Sigmoid colon (tissue), 7 donors: ENCODE data around the gene ASTL. TPM values are rescaled to one million over a fixed set of nuclear protein-coding genes. Genes with fewer than 3 reads are reported as not detected.

Experiments
- DNase-seq: peaks from one replicate; pipeline ENCODE4 v3.0.0-alpha.2; 2019
- H3K27ac ChIP-seq, 4 donors: fragments of 200-600 bp; sonication (generic); one replicate each; pipeline ENCODE4 v1.5.1; 2016 to 2019; ENCODE audit warnings: mild to moderate bottlenecking in 1 of 4
- H3K27me3 ChIP-seq, 3 donors: fragments of 200-600 bp; sonication (generic); one replicate each; pipeline ENCODE4 v1.5.1; 2019; ENCODE audit warnings: mild to moderate bottlenecking in 1 of 3
- H3K36me3 ChIP-seq, 4 donors: fragments of 200-600 bp; sonication (generic); one replicate each; pipeline ENCODE4 v1.5.1; 2016 to 2019
- H3K4me1 ChIP-seq, 4 donors: fragments of 200-600 bp; sonication (generic); one replicate each; pipeline ENCODE4 v1.5.1; 2017 to 2019
- H3K4me3 ChIP-seq, 4 donors: fragments of 200-600 bp; sonication (generic); one replicate each; pipeline ENCODE4 v1.5.1; 2017 to 2019; ENCODE audit warnings: mild to moderate bottlenecking in 2 of 4, moderate library complexity in 1 of 4
- H3K9me3 ChIP-seq, 4 donors: fragments of 200-600 bp in 3 of 4; sonication (generic) in 3 of 4; one replicate each; pipeline versions ENCODE4 v1.5.1 to v1.6.1; 2013 to 2019
- EP300 ChIP-seq, 4 donors: sonication (generic); formaldehyde crosslinking; IDR thresholded peaks; one replicate each; pipeline ENCODE4 v1.6.1; 2017; ENCODE audit warnings: antibody characterized with exemption in 4 of 4
- POLR2A ChIP-seq, 2 donors: fragments of 450-650 bp; IDR thresholded peaks; one replicate each; pipeline ENCODE4 v1.6.1; 2016; ENCODE audit warnings: antibody characterized with exemption in 2 of 2, mild to moderate bottlenecking in 2 of 2, moderate library complexity in 2 of 2
- POLR2AphosphoS5 ChIP-seq, 4 donors: sonication (generic); formaldehyde crosslinking; IDR thresholded peaks; one replicate each; pipeline ENCODE4 v1.6.1; 2017; ENCODE audit warnings: antibody characterized with exemption in 4 of 4
- WGBS, 2 donors: extraction: QIAGEN DNeasy Blood & Tissue Kit; methylation state at CpG; one replicate each; pipeline ENCODE4 v1.1.7; 2013; 5-methylcytosine and 5-hydroxymethylcytosine counted together
- intact Hi-C: fragments of 100-400 bp; cut with DNase I; formaldehyde crosslinking; loops from one replicate; pipeline ENCODE4 v1.15.1; 2023
- polyA plus RNA-seq, 3 donors: library from polyadenylated mRNA; stranded (reverse); fragments of 200-250 nt; gene quantifications; one replicate each; pipeline ENCODE4 v1.2.3, GENCODE V29; 2013
- total RNA-seq, 4 donors: library from RNA; depleted of rRNA; stranded (reverse); fragments of >200 nt; gene quantifications; one replicate each; pipeline ENCODE4 v1.1.0, GENCODE V29; 2016
- TF ChIP-seq, protein P1 (sequence below), 4 experiments: fragments of 450-650 bp in 3 of 4; fragments of 200-600 bp in 1 of 4; IDR thresholded peaks; one replicate each; pipeline ENCODE4 v1.5.1; 2016 to 2019; ENCODE audit warnings: antibody characterized with exemption in 4 of 4, mild to moderate bottlenecking in 3 of 4, moderate library complexity in 2 of 4
- donor health status: healthy with polysubstance abuse.
- donor health status: Bipolar disorder and iron deficiency.
- donor health status: healthy.

The ASTL gene
- total and polyA plus RNA-seq, 7 donors: 0.36 TPM; not detected in 6

DNA sequence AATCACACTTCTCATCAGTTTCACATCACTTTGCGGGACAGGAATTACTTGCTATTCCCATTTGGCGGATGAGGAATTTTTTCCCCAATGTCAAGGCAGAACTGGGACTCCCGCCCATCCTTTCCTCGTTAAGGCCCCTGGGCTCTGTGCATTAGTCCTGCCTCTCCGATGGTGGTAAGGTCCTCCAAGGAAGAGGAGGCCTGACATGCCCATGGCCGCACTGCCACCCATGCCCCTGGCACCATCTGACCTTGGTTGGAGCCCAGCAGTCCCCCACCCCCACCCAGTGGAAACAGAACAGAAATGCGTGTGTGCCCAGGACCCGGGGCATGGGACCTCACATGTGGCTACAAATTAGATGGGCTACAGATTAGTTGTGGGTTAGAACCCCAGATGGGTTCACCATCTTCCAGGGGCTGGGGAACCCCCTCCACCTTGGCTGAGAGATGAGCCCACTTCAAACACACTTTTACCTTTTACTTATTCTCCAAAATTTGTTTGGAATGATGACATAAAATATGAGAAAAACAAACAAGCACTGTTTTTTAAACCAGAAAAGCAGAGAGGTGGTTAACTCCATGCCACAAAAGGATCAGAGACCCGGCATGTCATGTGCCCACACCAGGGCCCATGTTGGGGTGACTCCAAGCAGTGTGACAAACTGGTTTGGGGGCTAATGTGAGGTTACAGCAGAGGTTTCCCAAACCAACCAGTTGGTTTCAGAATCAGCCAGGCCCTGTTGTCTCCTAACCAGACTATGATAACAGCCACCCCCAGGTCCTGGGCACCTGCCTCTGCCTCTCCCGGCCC lies 17.9 kb upstream of the ASTL start:
- Histone ChIP-seq H3K27me3 (peaks cover 0 to 7% (median 0%) of the 10 kb centered on the region in 3 donors), H3K4me1 (no peaks in the 10 kb centered on the region), H3K27ac (no peak overlapping the region), H3K9me3 (no peaks in the 10 kb centered on the region), H3K36me3 (no peaks in the 10 kb centered on the region), H3K4me3 (no peak overlapping the region)
- peak; percentile 30 for DNase-seq
- TF ChIP-seq POLR2A (IDR thresholded peaks at IDR 0.05): no peak
- no peak for TF ChIP-seq POLR2AphosphoS5 (IDR thresholded peaks at IDR 0.05)
- TF ChIP-seq, protein P1, sequence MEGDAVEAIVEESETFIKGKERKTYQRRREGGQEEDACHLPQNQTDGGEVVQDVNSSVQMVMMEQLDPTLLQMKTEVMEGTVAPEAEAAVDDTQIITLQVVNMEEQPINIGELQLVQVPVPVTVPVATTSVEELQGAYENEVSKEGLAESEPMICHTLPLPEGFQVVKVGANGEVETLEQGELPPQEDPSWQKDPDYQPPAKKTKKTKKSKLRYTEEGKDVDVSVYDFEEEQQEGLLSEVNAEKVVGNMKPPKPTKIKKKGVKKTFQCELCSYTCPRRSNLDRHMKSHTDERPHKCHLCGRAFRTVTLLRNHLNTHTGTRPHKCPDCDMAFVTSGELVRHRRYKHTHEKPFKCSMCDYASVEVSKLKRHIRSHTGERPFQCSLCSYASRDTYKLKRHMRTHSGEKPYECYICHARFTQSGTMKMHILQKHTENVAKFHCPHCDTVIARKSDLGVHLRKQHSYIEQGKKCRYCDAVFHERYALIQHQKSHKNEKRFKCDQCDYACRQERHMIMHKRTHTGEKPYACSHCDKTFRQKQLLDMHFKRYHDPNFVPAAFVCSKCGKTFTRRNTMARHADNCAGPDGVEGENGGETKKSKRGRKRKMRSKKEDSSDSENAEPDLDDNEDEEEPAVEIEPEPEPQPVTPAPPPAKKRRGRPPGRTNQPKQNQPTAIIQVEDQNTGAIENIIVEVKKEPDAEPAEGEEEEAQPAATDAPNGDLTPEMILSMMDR (IDR thresholded peaks at IDR 0.05): no peak
- TF ChIP-seq EP300 (IDR thresholded peaks at IDR 0.05): no peak
- intact Hi-C loops: no loop called here
- WGBS, 2 donors: 82 to 87% methylated on average over 10 of the region's 10 CpGs

DNA sequence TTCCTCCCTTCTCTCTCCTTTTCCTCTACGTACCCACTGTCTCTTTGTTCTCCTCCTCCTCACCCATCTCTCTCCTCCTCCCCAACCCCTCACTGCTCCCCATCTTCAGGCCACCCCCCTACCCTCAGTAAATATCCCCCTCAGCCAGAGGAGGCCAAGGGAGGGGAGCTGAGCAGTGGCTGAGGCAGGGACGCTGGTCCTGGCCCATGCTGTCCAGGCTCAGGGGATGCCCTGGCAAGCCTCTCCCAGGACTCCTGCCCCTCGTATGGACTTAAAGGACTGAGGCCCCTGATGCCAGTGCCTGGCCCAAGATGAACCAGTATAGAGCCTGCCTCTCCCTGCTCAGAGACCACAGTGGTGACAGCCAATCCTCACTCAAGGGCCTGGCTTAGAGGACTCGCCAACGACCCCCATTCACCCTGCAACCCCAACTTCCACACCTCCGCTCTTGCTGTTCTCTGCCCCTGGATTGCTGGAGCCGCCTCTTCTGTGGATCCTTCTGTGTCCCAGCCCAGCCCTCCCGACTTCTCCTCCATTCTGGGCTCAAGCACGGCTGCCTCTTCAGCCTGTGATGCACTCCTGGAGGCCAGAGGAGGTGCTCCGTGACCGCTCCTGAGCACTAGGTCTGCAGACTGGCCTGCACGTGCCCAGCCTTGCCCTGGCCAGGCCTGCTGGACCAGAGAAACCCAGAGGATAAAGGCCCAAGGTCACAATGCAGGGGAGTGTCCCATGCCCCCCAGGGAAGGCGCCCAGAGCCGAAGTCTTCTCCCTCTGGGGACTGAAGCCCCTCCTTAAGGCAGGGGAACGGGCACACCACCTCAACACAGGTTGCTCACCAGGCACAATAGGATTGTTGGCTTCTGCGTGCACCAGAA lies 16.4 kb upstream of the ASTL start:
- H3K4me3 ChIP-seq: no peak overlapping the region
- H3K27ac ChIP-seq: no peak overlapping the region
- no peaks in the 10 kb centered on the region for H3K4me1 ChIP-seq
- 89 to 91% methylated on average over 16 of the region's 16 CpGs for WGBS, 2 donors
- TF ChIP-seq, protein P1 (IDR thresholded peaks at IDR 0.05): no peak
- TF ChIP-seq POLR2AphosphoS5 (IDR thresholded peaks at IDR 0.05): no peak
- TF ChIP-seq EP300 (IDR thresholded peaks at IDR 0.05): no peak
- TF ChIP-seq POLR2A (IDR thresholded peaks at IDR 0.05): no peak
- H3K27me3 ChIP-seq: peaks cover 0 to 7% (median 0%) of the 10 kb centered on the region in 3 donors
- peak; percentile 50 for DNase-seq
- H3K36me3 ChIP-seq: no peaks in the 10 kb centered on the region
- intact Hi-C loops: no loop called here
- no peaks in the 10 kb centered on the region for H3K9me3 ChIP-seq

DNA sequence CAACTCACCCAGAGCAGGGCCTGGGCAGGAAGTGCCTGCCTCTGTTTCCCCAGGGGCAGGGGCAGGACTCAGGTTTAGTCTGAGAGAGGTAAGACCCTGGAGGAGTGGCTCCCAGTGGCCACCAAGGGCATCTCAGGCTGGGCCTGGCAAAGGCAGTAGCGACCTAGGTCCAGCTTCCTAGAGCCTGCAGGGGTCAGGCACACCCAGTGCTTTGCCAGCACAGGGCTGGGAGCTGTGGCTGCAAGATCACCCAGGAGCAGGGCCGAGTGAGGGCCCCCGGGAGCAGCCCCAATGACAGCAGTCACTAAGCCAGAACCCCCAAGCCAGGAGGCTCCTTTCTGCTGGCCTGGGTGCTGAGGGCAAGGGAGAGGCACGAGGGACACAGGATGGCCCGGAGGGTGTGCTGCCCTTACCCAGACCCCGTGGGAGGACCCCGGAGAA lies 15.7 kb upstream of the ASTL start:
- no peak for TF ChIP-seq POLR2AphosphoS5 (IDR thresholded peaks at IDR 0.05)
- TF ChIP-seq POLR2A (IDR thresholded peaks at IDR 0.05): no peak
- no peak for TF ChIP-seq EP300 (IDR thresholded peaks at IDR 0.05)
- TF ChIP-seq, protein P1 (IDR thresholded peaks at IDR 0.05): no peak
- WGBS, 2 donors: 74 to 81% methylated on average over 7 of the region's 7 CpGs
- intact Hi-C loops: no loop called here
- no peaks in the 10 kb centered on the region for H3K36me3 ChIP-seq
- H3K27me3 ChIP-seq: peaks cover 0 to 9% (median 0%) of the 10 kb centered on the region in 3 donors
- no peaks in the 10 kb centered on the region for H3K9me3 ChIP-seq
- no peak overlapping the region for H3K4me3 ChIP-seq
- peak; percentile 47 for DNase-seq
- no peaks in the 10 kb centered on the region for H3K4me1 ChIP-seq
- H3K27ac ChIP-seq: no peak overlapping the region

DNA sequence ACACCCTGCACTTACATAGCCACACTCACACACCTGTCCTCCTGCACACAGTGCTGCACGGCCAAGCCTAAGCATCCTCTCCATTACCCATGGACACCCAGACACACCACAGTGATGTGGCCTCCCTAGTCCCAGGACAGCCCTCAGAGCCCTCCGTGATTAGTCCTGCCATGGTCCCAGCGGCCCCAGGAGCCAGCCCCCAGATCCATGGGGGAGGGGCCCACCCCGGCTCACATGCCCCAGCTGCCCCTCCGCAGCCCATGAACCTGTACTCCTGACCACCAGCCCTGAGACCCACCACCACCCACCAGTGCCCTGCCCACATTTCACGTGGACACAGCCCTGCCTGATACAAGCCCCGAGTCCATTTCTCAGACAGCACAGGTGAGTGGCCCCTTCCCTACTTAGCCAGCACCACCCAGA lies 15.0 kb upstream of the ASTL start:
- no peak overlapping the region for H3K4me3 ChIP-seq
- no peak for TF ChIP-seq EP300 (IDR thresholded peaks at IDR 0.05)
- no peak for TF ChIP-seq POLR2AphosphoS5 (IDR thresholded peaks at IDR 0.05)
- TF ChIP-seq, protein P1 (IDR thresholded peaks at IDR 0.05): no peak
- no peak for TF ChIP-seq POLR2A (IDR thresholded peaks at IDR 0.05)
- intact Hi-C loops: no loop called here
- WGBS, 2 donors: 89 to 93% methylated on average over 7 of the region's 7 CpGs
- peaks cover 0 to 3% (median 0%) of the 10 kb centered on the region in 4 donors for H3K4me1 ChIP-seq
- DNase-seq: peak; percentile 61
- no peaks in the 10 kb centered on the region for H3K36me3 ChIP-seq
- H3K27me3 ChIP-seq: peaks cover 0 to 16% (median 0%) of the 10 kb centered on the region in 3 donors
- H3K9me3 ChIP-seq: no peaks in the 10 kb centered on the region
- H3K27ac ChIP-seq: no peak overlapping the region
